Pancreas (tissue), 10 donors: ENCODE data around the gene SLC35B2. TPM values are rescaled to one million over a fixed set of nuclear protein-coding genes. Genes with fewer than 3 reads are reported as not detected.

Experiments
- ATAC-seq, 4 donors: fragments of 200-7000 bp; cut with Tn5 transposase; one replicate each; pipeline versions ENCODE4 v1.8.0 to v1.9.1; 2020; ENCODE audit warnings: mild to moderate bottlenecking in 4 of 4, moderate library complexity in 4 of 4
- DNase-seq, 6 donors: peaks; one replicate each; pipeline ENCODE4 v3.0.0-alpha.2; 2020
- FAIRE-seq: peaks from 2 replicates; lab custom pipeline; 2012; peaks lifted over from hg19 to GRCh38; lab: Jason Lieb, UNC
- H3K27ac ChIP-seq, 4 donors: fragments of 200-600 bp; sonication (generic); 1 replicate in 3 of 4; 2 replicates in 1 of 4; pipeline versions ENCODE4 v1.5.0 to v1.8.0; 2020
- H3K27me3 ChIP-seq, 4 donors: fragments of 200-600 bp; one replicate each; pipeline ENCODE4 v1.8.0; 2021
- H3K36me3 ChIP-seq, 3 donors: fragments of 200-600 bp; sonication (generic) in 1 of 3; one replicate each; pipeline versions ENCODE4 v1.5.0 to v1.8.0; 2020 to 2021
- H3K4me1 ChIP-seq, 3 donors: fragments of 200-600 bp; one replicate each; pipeline ENCODE4 v1.8.0; 2021
- H3K4me3 ChIP-seq, 4 donors: fragments of 200-600 bp; sonication (generic) in 2 of 4; one replicate each; pipeline versions ENCODE4 v1.5.0 to v1.8.0; 2020 to 2021
- H3K9me3 ChIP-seq, 4 donors: fragments of 200-600 bp; one replicate each; pipeline ENCODE4 v1.8.0; 2021
- WGBS, 2 donors: extraction: QIAGEN DNeasy Blood & Tissue Kit; methylation state at CpG; one replicate each; pipeline ENCODE4 v1.1.7; 2013; 5-methylcytosine and 5-hydroxymethylcytosine counted together
- intact Hi-C, 3 donors: fragments of 100-400 bp; cut with DNase I; formaldehyde crosslinking; loops; one replicate each; pipeline versions ENCODE4 v1.11.1 to v1.14.2; 2022
- polyA plus RNA-seq, 2 donors: library from polyadenylated mRNA; stranded (reverse); fragments of 200-250 nt; gene quantifications; one replicate each; pipeline ENCODE4 v1.2.3, GENCODE V29; 2013
- total RNA-seq, 6 donors: library from RNA; stranded (reverse); fragmentation: NEBNext Ultra II Directional in 4 of 6; extraction: Animal tissue kit (Norgen Biotek cat#: 25700) in 4 of 6; gene quantifications; one replicate each; pipeline versions ENCODE4 v1.2.1 to v1.2.4, GENCODE V29; 2021 to 2023
- TF ChIP-seq, protein P1 (sequence below), 4 donors: fragments of 200-600 bp; sonication (generic) in 3 of 4; IDR thresholded peaks; one replicate each; pipeline versions ENCODE4 v1.5.0 to v1.8.0; 2021; ENCODE audit warnings: antibody characterized with exemption in 4 of 4
- donor health status: healthy with polysubstance abuse.
- donor health status: DM: no; HTN: no; CAD: no; lungs with moderate emphysema.
- donor health status: DM: no; HTN: no; CAD: no.
- donor health status: control.
- donor health status: control.
- donor health status: Bipolar disorder and iron deficiency.
- donor health status: DM: yes; HTN: yes; CAD: no.
- donor health status: DM: no; HTN: no; CAD: no.
- donor health status: DM: no; HTN: no; CAD: no.
- donor health status: DM: yes; HTN: yes; CAD: no.

The SLC35B2 gene
- total and polyA plus RNA-seq, 8 donors: 10.8 to 30.4 (median 20.5) TPM

DNA sequence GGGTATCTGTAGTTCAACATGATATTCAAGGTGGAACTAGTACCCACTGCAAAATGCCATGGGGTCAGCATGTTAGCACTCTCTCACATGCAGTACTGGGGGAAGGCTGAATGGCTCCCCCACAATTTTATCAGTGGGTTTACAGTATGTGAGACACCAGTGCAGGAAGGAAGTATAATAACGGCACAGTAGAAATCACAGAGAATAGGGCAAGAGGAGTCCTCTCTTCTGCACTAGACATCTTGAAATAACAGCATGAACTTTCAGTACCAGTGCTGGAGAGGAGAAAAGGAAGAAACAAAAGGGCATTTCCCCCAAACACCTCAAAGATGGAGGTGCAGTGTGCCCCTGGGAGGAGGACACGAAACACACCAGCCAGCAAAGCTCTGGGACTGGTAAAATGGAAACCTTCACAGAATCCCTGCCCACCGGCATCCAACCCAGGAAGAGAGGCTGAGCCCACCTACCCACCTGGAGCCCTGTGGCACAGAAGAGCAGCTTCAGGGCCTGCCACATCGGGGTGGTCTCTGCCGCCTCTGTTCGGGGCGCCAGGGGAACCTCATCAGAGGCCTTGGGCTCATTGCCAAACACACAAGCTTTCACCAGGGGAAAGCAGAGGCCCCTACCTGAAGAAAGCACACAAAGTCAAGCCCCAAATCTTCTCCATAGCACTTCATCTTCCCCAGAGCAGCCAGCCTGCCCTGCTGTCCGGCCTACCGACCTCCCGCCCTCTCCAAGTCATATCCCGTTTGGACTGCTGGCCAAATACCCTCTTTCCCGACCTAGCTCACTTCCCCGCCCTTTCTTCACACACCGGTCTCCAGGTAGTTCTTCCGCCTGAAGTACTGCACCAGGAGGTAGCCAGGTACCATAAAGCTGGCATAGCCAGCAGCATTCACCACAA, 1.2 kb downstream of the SLC35B2 start:
- peaks cover 6 to 39% (median 29%) of the 10 kb centered on the region in 3 donors for H3K36me3 ChIP-seq
- no peak for FAIRE-seq
- peaks cover 0 to 19% (median 0%) of the 10 kb centered on the region in 3 donors for H3K4me1 ChIP-seq
- ATAC-seq: peak; percentile 13 to 22 (median 20)
- no peaks in the 10 kb centered on the region for H3K27me3 ChIP-seq
- 14 to 19% methylated on average over 15 of the region's 15 CpGs for WGBS, 2 donors
- peak overlapping the region; percentile 79 to 98 (median 94) for H3K4me3 ChIP-seq
- TF ChIP-seq, protein P1, sequence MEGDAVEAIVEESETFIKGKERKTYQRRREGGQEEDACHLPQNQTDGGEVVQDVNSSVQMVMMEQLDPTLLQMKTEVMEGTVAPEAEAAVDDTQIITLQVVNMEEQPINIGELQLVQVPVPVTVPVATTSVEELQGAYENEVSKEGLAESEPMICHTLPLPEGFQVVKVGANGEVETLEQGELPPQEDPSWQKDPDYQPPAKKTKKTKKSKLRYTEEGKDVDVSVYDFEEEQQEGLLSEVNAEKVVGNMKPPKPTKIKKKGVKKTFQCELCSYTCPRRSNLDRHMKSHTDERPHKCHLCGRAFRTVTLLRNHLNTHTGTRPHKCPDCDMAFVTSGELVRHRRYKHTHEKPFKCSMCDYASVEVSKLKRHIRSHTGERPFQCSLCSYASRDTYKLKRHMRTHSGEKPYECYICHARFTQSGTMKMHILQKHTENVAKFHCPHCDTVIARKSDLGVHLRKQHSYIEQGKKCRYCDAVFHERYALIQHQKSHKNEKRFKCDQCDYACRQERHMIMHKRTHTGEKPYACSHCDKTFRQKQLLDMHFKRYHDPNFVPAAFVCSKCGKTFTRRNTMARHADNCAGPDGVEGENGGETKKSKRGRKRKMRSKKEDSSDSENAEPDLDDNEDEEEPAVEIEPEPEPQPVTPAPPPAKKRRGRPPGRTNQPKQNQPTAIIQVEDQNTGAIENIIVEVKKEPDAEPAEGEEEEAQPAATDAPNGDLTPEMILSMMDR (IDR thresholded peaks at IDR 0.05): no peak
- H3K9me3 ChIP-seq: no peaks in the 10 kb centered on the region
- DNase-seq: peak in 2 of 6 donors; percentile 49 to 71
- peak overlapping the region; percentile 81 to 96 (median 90) for H3K27ac ChIP-seq
- intact Hi-C loops: no loop called here

DNA sequence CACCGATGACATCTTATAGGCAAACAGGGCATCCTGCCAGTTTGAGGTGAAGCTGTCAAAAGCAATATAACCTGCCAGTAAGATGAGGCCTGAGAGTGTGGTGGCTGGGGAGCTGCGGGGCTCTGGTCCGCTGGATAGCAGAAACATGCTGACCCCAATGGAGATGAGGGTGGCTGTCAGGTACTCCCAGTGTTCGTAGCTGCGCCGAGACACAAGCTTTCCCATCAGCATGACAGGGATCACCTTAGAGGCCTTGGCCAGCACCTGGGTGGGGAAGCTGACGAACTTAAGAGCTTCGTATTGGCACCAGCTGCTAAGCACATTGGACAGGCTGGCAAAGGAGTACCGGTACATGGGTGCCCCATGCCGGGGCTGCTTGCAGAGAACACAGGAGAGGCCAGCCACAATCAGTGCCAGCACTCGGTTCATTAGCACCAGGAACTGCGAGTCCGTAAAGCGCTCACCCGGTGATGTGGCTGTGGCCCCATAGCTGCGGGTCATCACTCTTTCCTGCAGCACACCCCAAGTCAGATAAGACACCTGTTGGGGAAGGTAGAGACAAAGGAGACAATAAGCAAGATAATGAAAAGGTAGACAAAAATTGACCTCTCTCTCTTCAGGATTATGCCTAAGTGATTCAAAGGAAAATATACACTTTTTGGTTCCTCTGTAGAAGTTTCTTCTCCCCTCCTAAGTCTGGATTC, 2.1 kb downstream of the SLC35B2 start:
- Histone ChIP-seq H3K9me3 (no peaks in the 10 kb centered on the region), H3K4me1 (peaks cover 0 to 23% (median 0%) of the 10 kb centered on the region in 3 donors), H3K27me3 (no peaks in the 10 kb centered on the region), H3K36me3 (peaks cover 7 to 48% (median 38%) of the 10 kb centered on the region in 3 donors), H3K27ac (peak overlapping the region in 1 of 4 donors; percentile 96), H3K4me3 (no peak overlapping the region)
- 49 to 51% methylated on average over 16 of the region's 16 CpGs for WGBS, 2 donors
- FAIRE-seq (no peak), ATAC-seq (no peak), DNase-seq (peak in 1 of 6 donors; percentile 75)
- TF ChIP-seq, protein P1 (IDR thresholded peaks at IDR 0.05): no peak
- intact Hi-C loops: no loop called here

DNA sequence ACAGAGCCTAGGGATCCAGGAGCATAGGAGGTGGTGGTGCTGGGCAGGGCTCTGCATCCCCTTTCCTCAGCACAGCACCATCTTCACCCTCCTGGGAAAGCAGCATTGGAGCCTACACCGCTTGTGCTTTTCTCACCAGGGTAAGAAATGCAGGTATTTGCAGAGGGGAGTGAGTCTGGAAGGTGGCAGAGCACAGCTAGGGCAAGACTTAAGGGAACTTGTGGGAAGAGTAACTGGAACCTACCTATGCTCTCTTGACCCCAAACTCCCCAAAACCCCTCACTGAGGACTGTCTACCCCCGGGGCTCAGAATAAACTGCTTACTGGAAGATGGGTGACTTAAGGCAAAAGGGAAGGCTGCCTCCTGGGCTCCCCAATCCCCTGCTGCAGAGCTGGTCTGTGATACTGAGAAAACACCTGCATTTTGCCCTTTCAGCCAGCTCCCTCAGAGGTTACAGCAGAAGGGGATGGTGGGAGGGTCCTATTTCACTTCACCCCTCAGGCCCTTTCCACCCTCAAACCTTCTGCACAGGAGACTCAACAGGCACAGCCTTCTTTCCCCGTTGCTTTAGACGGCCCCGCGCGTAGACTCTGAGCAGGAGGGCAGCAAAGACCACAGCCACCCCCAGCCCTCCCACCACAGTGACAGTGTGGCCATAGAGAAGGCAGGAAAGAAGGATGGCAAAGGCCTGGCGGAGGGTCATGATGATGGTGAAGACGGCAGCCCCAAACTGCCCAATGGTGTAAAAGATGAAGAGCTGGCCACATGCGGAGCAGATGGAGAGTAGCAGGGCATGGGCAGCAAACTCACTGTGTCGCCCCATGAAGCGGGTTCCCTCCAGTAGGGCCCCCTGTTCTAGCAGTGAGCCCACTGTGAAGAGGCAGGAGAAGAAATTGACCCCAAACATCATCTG, 2.9 kb downstream of the SLC35B2 start:
- Histone ChIP-seq H3K27ac (no peak overlapping the region), H3K27me3 (no peaks in the 10 kb centered on the region), H3K36me3 (peaks cover 11 to 56% (median 42%) of the 10 kb centered on the region in 3 donors), H3K9me3 (no peaks in the 10 kb centered on the region), H3K4me1 (peaks cover 1 to 29% (median 5%) of the 10 kb centered on the region in 3 donors), H3K4me3 (no peak overlapping the region)
- intact Hi-C loops: no loop called here
- ATAC-seq (no peak), DNase-seq (peak in 1 of 6 donors; percentile 55), FAIRE-seq (no peak)
- 75 to 83% methylated on average over 12 of the region's 12 CpGs for WGBS, 2 donors
- TF ChIP-seq, protein P1 (IDR thresholded peaks at IDR 0.05): no peak

DNA sequence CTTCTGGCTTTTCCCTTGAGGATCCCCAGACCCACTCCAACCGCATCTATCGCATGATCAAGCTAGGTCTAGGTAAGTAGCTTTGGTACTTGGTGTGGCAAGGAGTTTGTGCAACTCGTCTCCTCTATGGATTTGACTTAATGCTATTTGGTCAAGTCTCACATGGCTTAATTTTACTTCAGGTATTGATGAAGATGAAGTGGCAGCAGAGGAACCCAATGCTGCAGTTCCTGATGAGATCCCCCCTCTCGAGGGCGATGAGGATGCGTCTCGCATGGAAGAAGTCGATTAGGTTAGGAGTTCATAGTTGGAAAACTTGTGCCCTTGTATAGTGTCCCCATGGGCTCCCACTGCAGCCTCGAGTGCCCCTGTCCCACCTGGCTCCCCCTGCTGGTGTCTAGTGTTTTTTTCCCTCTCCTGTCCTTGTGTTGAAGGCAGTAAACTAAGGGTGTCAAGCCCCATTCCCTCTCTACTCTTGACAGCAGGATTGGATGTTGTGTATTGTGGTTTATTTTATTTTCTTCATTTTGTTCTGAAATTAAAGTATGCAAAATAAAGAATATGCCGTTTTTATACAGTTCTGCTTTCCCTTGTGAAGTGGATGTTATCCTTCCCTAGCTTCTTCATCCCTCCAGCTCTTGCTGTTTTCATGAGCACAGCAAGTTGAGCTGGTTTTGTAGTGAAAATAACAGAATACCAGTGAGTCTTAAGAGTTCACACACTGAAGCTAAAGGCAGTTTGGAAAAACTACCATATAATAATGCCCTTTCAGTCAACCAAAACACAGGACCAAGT, 3.8 kb downstream of the SLC35B2 start:
- Histone ChIP-seq H3K27ac (no peak overlapping the region), H3K4me1 (peaks cover 6 to 38% (median 14%) of the 10 kb centered on the region in 3 donors), H3K4me3 (no peak overlapping the region), H3K36me3 (peaks cover 11 to 62% (median 47%) of the 10 kb centered on the region in 3 donors), H3K27me3 (no peaks in the 10 kb centered on the region), H3K9me3 (no peaks in the 10 kb centered on the region)
- TF ChIP-seq, protein P1 (IDR thresholded peaks at IDR 0.05): peak; percentile 5 to 29 (median 7)
- ATAC-seq (no peak), FAIRE-seq (no peak), DNase-seq (peak in 4 of 6 donors; percentile 18 to 53 (median 46))
- intact Hi-C loops: no loop called here
- 61 to 67% methylated on average over 10 of the region's 10 CpGs for WGBS, 2 donors
